Epithelial cell of umbilical artery (primary cell): ENCODE measurements around the gene IGF1. TPM values are rescaled to one million over a fixed set of nuclear protein-coding genes. Genes with fewer than 3 reads are reported as not detected.

ENCODE experiments used
- total RNA-seq: library from RNA; depleted of rRNA; stranded (reverse); fragments of >200 nt; gene quantifications from 2 replicates; pipeline ENCODE4 v1.2.3, GENCODE V29; 2014

Gene IGF1
- not detected in 2 replicates for total RNA-seq

DNA sequence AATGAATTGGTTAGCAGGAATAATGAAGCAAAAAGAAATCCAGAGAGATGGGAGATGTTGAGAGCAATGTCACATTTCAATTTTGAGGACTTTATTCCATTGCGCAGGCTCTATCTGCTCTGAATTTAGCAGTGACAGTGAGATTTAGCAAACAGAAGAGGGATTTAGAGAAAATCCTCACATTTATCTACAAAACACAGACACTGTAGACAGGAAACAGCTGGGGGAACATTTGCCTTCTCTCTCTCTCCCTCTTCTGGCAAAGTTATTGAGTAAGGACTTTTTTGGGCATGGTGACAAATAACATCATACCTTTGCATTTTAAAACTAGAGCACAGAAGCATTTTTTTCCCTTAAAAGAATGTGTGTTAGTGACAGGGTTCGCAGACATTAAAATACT is at the start of gene IGF1:
TSS of gene IGF1 (minus strand) at position 158 of the 400 bp plus-strand sequence. CDS start 182 bp downstream, outside the sequence.

